CD14-positive monocyte (primary cell): ENCODE results near the gene NFKB2. TPM values are rescaled to one million over a fixed set of nuclear protein-coding genes. Genes with fewer than 3 reads are reported as not detected.

ENCODE experiments used
- DNase-seq, 3 donors: peaks; one replicate each; pipeline ENCODE4 v3.0.0-alpha.2; 2011 to 2022
- H2AFZ ChIP-seq: 2 replicates; pipeline ENCODE4 v1.6.0; 2012; ENCODE audit warnings: mild to moderate bottlenecking, low read depth, low read length, inconsistent platforms; ENCODE audit not compliant: insufficient read depth, poor library complexity, severe bottlenecking
- H3K27ac ChIP-seq, 2 donors: 1 replicate in 1 of 2; 2 replicates in 1 of 2; pipeline ENCODE4 v1.5.1; 2012 to 2013; ENCODE audit warnings: low read length in 2 of 2, control low read depth in 1 of 2, inconsistent platforms in 1 of 2, low read depth in 1 of 2, mild to moderate bottlenecking in 1 of 2
- H3K27me3 ChIP-seq, 2 donors: one replicate each; pipeline versions ENCODE4 v1.6.0 to v1.6.1; 2011 to 2013; ENCODE audit warnings: low read length in 2 of 2; ENCODE audit not compliant: control insufficient read depth in 2 of 2, insufficient read depth in 2 of 2
- H3K36me3 ChIP-seq, 2 donors: replicated peaks in 1 of 2; 1 replicate in 1 of 2; 2 replicates in 1 of 2; pipeline versions ENCODE4 v1.5.1 to v1.6.1; 2012 to 2013; ENCODE audit warnings: low read length in 2 of 2, control low read depth in 1 of 2, inconsistent platforms in 1 of 2, mild to moderate bottlenecking in 1 of 2; ENCODE audit not compliant: insufficient read depth in 2 of 2, control insufficient read depth in 1 of 2
- H3K4me1 ChIP-seq, 2 donors: 1 replicate in 1 of 2; 2 replicates in 1 of 2; pipeline versions ENCODE4 v1.5.1 to v1.6.1; 2012 to 2013; ENCODE audit warnings: low read length in 2 of 2, control low read depth in 1 of 2, inconsistent platforms in 1 of 2, mild to moderate bottlenecking in 1 of 2, moderate library complexity in 1 of 2; ENCODE audit not compliant: insufficient read depth in 2 of 2, control insufficient read depth in 1 of 2
- H3K4me2 ChIP-seq: replicated peaks from 2 replicates; pipeline ENCODE3; 2012; ENCODE audit warnings: low read length, moderate library complexity, mild to moderate bottlenecking; ENCODE audit not compliant: poor library complexity, severe bottlenecking; ENCODE audit errors: extremely low read depth
- H3K4me3 ChIP-seq, 3 experiments: fragments of 200-600 bp in 1 of 3; sonication (generic) in 1 of 3; replicated peaks in 1 of 3; 1 replicate in 2 of 3; 2 replicates in 1 of 3; pipeline ENCODE4 v1.5.1; 2011 to 2013; ENCODE audit warnings: low read length in 3 of 3, mild to moderate bottlenecking in 3 of 3, control low read depth in 2 of 3, low read depth in 2 of 3, inconsistent platforms in 1 of 3, moderate library complexity in 1 of 3
- H3K79me2 ChIP-seq: 2 replicates; pipeline ENCODE4 v1.6.0; 2012; ENCODE audit warnings: mild to moderate bottlenecking, control low read depth, inconsistent platforms, low read length, moderate library complexity; ENCODE audit not compliant: insufficient read depth
- H3K9ac ChIP-seq: 2 replicates; pipeline ENCODE4 v1.6.0; 2017; ENCODE audit warnings: low read length, mild to moderate bottlenecking; ENCODE audit not compliant: insufficient read depth, poor library complexity, severe bottlenecking
- H3K9me3 ChIP-seq, 2 donors: replicated peaks in 1 of 2; 1 replicate in 1 of 2; 2 replicates in 1 of 2; pipeline versions ENCODE4 v1.5.1 to v1.6.1; 2012 to 2013; ENCODE audit warnings: low read length in 2 of 2, control low read depth in 1 of 2; ENCODE audit not compliant: control insufficient read depth in 1 of 2, insufficient read depth in 1 of 2
- H4K20me1 ChIP-seq: 2 replicates; pipeline ENCODE4 v1.6.0; 2012; ENCODE audit warnings: mild to moderate bottlenecking, low read length, control low read depth, moderate library complexity; ENCODE audit not compliant: insufficient read depth
- H3K27ac Mint-ChIP-seq, 7 donors: one replicate each; pipeline ENCODE4 v1.8.0; 2020; ENCODE audit warnings: mild to moderate bottlenecking in 7 of 7, mixed read lengths in 7 of 7, moderate library complexity in 6 of 7, inconsistent platforms in 2 of 7
- H3K27me3 Mint-ChIP-seq, 3 donors: one replicate each; pipeline ENCODE4 v1.8.0; 2021 to 2022; ENCODE audit warnings: low read depth in 3 of 3, mild to moderate bottlenecking in 3 of 3, mixed read lengths in 3 of 3, moderate library complexity in 3 of 3, inconsistent platforms in 1 of 3
- H3K36me3 Mint-ChIP-seq, 2 donors: one replicate each; pipeline ENCODE4 v1.8.0; 2020; ENCODE audit warnings: mixed read lengths in 2 of 2, inconsistent platforms in 1 of 2, mild to moderate bottlenecking in 1 of 2
- H3K4me1 Mint-ChIP-seq: one replicate; pipeline ENCODE4 v1.8.0; 2020; ENCODE audit warnings: mild to moderate bottlenecking, mixed read lengths
- H3K4me3 Mint-ChIP-seq, 2 donors: one replicate each; pipeline ENCODE4 v1.8.0; 2020; ENCODE audit warnings: mild to moderate bottlenecking in 2 of 2, mixed read lengths in 2 of 2, moderate library complexity in 1 of 2
- H3K9me3 Mint-ChIP-seq, 7 donors: one replicate each; pipeline ENCODE4 v1.8.0; 2020 to 2022; ENCODE audit warnings: mixed read lengths in 7 of 7, mild to moderate bottlenecking in 6 of 7, moderate library complexity in 6 of 7, inconsistent platforms in 2 of 7
- CTCF ChIP-seq: fragments of 200-600 bp; IDR thresholded peaks from one replicate; pipeline ENCODE4 v1.8.0; 2022; ENCODE audit warnings: antibody characterized with exemption, mild to moderate bottlenecking
- WGBS: methylation state at CpG from one replicate; pipeline ENCODE4 v1.1.5; 2013; ENCODE audit warnings: missing lambda C conversion rate; ENCODE audit not compliant: insufficient coverage; 5-methylcytosine and 5-hydroxymethylcytosine counted together
- intact Hi-C, 2 donors: fragments of 100-400 bp; cut with micrococcal nuclease; formaldehyde crosslinking; loops; one replicate each; pipeline versions ENCODE4 v1.15.0 to v1.15.1; 2023
- polyA plus RNA-seq, 3 donors: library from polyadenylated mRNA; depleted of rRNA in 1 of 3; unstranded in 2 of 3; stranded (reverse) in 1 of 3; fragments of 300-500 nt in 2 of 3; fragments of >200 nt in 1 of 3; fragmentation: Illumina TruSeq in 2 of 3; gene quantifications; 1 replicate in 2 of 3; 2 replicates in 1 of 3; pipeline ENCODE4 v1.2.3, GENCODE V29; 2012 to 2021

NFKB2 gene
- polyA plus RNA-seq, 3 donors: 6.8 to 111 (median 15.0) TPM

DNA sequence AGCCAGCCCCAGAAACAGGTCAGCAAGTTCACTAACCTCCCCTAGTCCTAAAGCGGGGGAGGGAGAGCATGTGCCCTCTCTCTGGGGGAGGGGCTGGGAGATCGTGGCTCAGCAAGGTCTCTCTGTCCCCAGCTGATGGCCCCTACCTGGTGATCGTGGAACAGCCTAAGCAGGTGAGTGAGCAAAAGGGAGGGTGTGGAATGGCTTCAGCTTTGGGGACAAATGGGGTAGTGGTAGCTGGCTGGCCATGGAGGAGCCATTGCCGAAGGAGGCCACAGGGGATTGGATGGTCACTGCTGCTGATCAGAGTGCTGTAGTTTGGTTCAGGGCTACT lies 779 bp downstream of the NFKB2 start:
- H3K4me3 ChIP-seq: peak overlapping the region; percentile 84 to 94 (median 89)
- peaks cover 0 to 9% of the 10 kb centered on the region in 2 donors for H3K27me3 ChIP-seq
- 69% methylated on average over 3 of the region's 4 CpGs for WGBS
- H3K27ac ChIP-seq: peak overlapping the region; percentile 96 to 100
- no peak overlapping the region for H2AFZ ChIP-seq
- peak overlapping the region; percentile 99 for H3K9ac ChIP-seq
- Mint-ChIP-seq H3K4me1 (peaks cover 39% of the 10 kb centered on the region), H3K4me3 (peak overlapping the region; percentile 91 to 95), H3K36me3 (peaks cover 42 to 51% of the 10 kb centered on the region in 2 donors), H3K27me3 (peaks cover 5 to 11% (median 11%) of the 10 kb centered on the region in 3 donors), H3K9me3 (no peaks in the 10 kb centered on the region), H3K27ac (peak overlapping the region; percentile 98 to 100 (median 99))
- no peaks in the 10 kb centered on the region for H3K9me3 ChIP-seq
- DNase-seq: no peak
- peaks cover 19% of the 10 kb centered on the region for H3K79me2 ChIP-seq
- no peak for TF ChIP-seq CTCF
- peaks cover 33 to 48% of the 10 kb centered on the region in 2 donors for H3K4me1 ChIP-seq
- intact Hi-C loops: loop anchor here (10.0 kb wide), 2 partner anchors 79 to 189 kb away; no protein-coding TSS in a partner anchor
- peaks cover 53% of the 10 kb centered on the region for H4K20me1 ChIP-seq
- peak overlapping the region; percentile 78 for H3K4me2 ChIP-seq
- H3K36me3 ChIP-seq: peaks cover 36 to 41% of the 10 kb centered on the region in 2 donors

- peak overlapping the region in 1 of 2 donors; percentile 100 for H3K27ac ChIP-seq
- peaks cover 41 to 45% of the 10 kb centered on the region in 2 donors for H3K36me3 ChIP-seq
- DNase-seq: no peak
- peaks cover 39% of the 10 kb centered on the region for H3K4me1 Mint-ChIP-seq
- intact Hi-C loops: loop anchor here (10.0 kb wide), 2 partner anchors 78 to 188 kb away; no protein-coding TSS in a partner anchor
- peaks cover 19% of the 10 kb centered on the region for H3K79me2 ChIP-seq
- no peaks in the 10 kb centered on the region for H3K9me3 Mint-ChIP-seq
- H3K36me3 Mint-ChIP-seq: peaks cover 46 to 56% of the 10 kb centered on the region in 2 donors
- H3K27ac Mint-ChIP-seq: peak overlapping the region; percentile 98 to 100 (median 99)
- H3K9ac ChIP-seq: peak overlapping the region; percentile 99
- H4K20me1 ChIP-seq: peaks cover 57% of the 10 kb centered on the region
- H3K9me3 ChIP-seq: no peaks in the 10 kb centered on the region
- peak overlapping the region; percentile 91 to 95 for H3K4me3 Mint-ChIP-seq
- H3K27me3 ChIP-seq: peaks cover 0 to 9% of the 10 kb centered on the region in 2 donors
- H3K27me3 Mint-ChIP-seq: peaks cover 5 to 11% (median 11%) of the 10 kb centered on the region in 3 donors
- H2AFZ ChIP-seq: no peak overlapping the region
- H3K4me3 ChIP-seq: peak overlapping the region in 2 of 3 experiments; percentile 89 to 94
- no peak for TF ChIP-seq CTCF
- peaks cover 33 to 48% of the 10 kb centered on the region in 2 donors for H3K4me1 ChIP-seq
- WGBS: 95% methylated on average over 6 of the region's 12 CpGs
- H3K4me2 ChIP-seq: peak overlapping the region; percentile 78
These were observed 1.2 kb downstream of the NFKB2 start for GRCh38 chr10:102396730-102397151.
